ENCODE data around the gene MBP. TPM values are rescaled to one million over a fixed set of nuclear protein-coding genes. Genes with fewer than 3 reads are reported as not detected.

MBP gene
- total RNA-seq, 1 experiment from 2014 or later: 47.4 TPM

- no peak overlapping the region for H3K4me3 ChIP-seq (ENCODE audit: low read length)
- peaks cover 46% of the 10 kb centered on the region for H3K4me1 ChIP-seq (ENCODE audit: insufficient read depth, low read length)
- H3K9me3 ChIP-seq (ENCODE audit: low read length): peaks cover 11% of the 10 kb centered on the region
- H3K36me3 ChIP-seq (ENCODE audit: low read depth, low read length): peaks cover 36% of the 10 kb centered on the region
- H3F3A ChIP-seq (ENCODE audit: low read length, unreplicated experiment): peaks cover 10% of the 10 kb centered on the region
- ChIA-PET POLR2A (ENCODE audit: unreplicated experiment) (no interaction called here), CTCF (no interaction called here)
- TF ChIP-seq EZH2 (IDR thresholded peaks at IDR 0.05; ENCODE audit: low read length, unreplicated experiment) (no peak), CTCF (conservative IDR thresholded peaks at IDR 0.05; ENCODE audit: low read depth, low read length) (peak; percentile 36)
- H3K27me3 ChIP-seq (ENCODE audit: low read length): no peaks in the 10 kb centered on the region
- peak overlapping the region; percentile 99 for H3K27ac ChIP-seq (ENCODE audit: low read length)
- H2AFZ ChIP-seq (ENCODE audit: low read length): no peak overlapping the region
- intact Hi-C loops (cut with micrococcal nuclease): no loop called here
- DNase-seq (no peak), ATAC-seq (no peak)
- H3K4me2 ChIP-seq (ENCODE audit: low read length): no peak overlapping the region
- H4K20me1 ChIP-seq (ENCODE audit: low read length): no peaks in the 10 kb centered on the region
- no peaks in the 10 kb centered on the region for H3K9me2 ChIP-seq (replicated peaks; ENCODE audit: low read length)
- peaks cover 25% of the 10 kb centered on the region for H3K79me2 ChIP-seq (ENCODE audit: low read length)
- H3K9ac ChIP-seq (ENCODE audit: low read length): peak overlapping the region; percentile 92
- no TSS peak for BruUV-seq (replicated peaks)
Measured at GRCh38 chr18:77061946-77062517, 70.6 kb downstream of the MBP start.

- Histone ChIP-seq H3K79me2 (ENCODE audit: low read length) (peaks cover 25% of the 10 kb centered on the region), H3K9me2 (replicated peaks; ENCODE audit: low read length) (no peaks in the 10 kb centered on the region), H3K9ac (ENCODE audit: low read length) (peak overlapping the region; percentile 92), H3K4me2 (ENCODE audit: low read length) (no peak overlapping the region), H3K27me3 (ENCODE audit: low read length) (no peaks in the 10 kb centered on the region), H3F3A (ENCODE audit: low read length, unreplicated experiment) (peaks cover 10% of the 10 kb centered on the region), H3K27ac (ENCODE audit: low read length) (peak overlapping the region; percentile 99), H3K36me3 (ENCODE audit: low read depth, low read length) (peaks cover 36% of the 10 kb centered on the region), H2AFZ (ENCODE audit: low read length) (no peak overlapping the region), H3K9me3 (ENCODE audit: low read length) (peaks cover 11% of the 10 kb centered on the region), H3K4me3 (ENCODE audit: low read length) (no peak overlapping the region), H3K4me1 (ENCODE audit: insufficient read depth, low read length) (peaks cover 44% of the 10 kb centered on the region), H4K20me1 (ENCODE audit: low read length) (no peaks in the 10 kb centered on the region)
- TF ChIP-seq CTCF (conservative IDR thresholded peaks at IDR 0.05; ENCODE audit: low read depth, low read length): no peak
- TF ChIP-seq EZH2phosphoT487 (IDR thresholded peaks at IDR 0.05; ENCODE audit: borderline replicate concordance, low read length): no peak
- TF ChIP-seq EZH2 (IDR thresholded peaks at IDR 0.05; ENCODE audit: low read length, unreplicated experiment): no peak
- CTCF ChIA-PET: no interaction called here
- BruUV-seq (replicated peaks): no TSS peak
- ATAC-seq (no peak), DNase-seq (no peak)
- POLR2A ChIA-PET (ENCODE audit: unreplicated experiment): no interaction called here
- intact Hi-C loops (cut with micrococcal nuclease): no loop called here
Measured at GRCh38 chr18:77061281-77061945, 71.2 kb downstream of the MBP start.

- intact Hi-C loops (cut with micrococcal nuclease): no loop called here
- Histone ChIP-seq H3K4me1 (ENCODE audit: insufficient read depth, low read length) (peaks cover 44% of the 10 kb centered on the region), H2AFZ (ENCODE audit: low read length) (no peak overlapping the region), H3K79me2 (ENCODE audit: low read length) (peaks cover 26% of the 10 kb centered on the region), H3K9me2 (replicated peaks; ENCODE audit: low read length) (no peaks in the 10 kb centered on the region), H3K36me3 (ENCODE audit: low read depth, low read length) (peaks cover 36% of the 10 kb centered on the region), H3K4me3 (ENCODE audit: low read length) (no peak overlapping the region), H3K27me3 (ENCODE audit: low read length) (no peaks in the 10 kb centered on the region), H3K9ac (ENCODE audit: low read length) (no peak overlapping the region), H3F3A (ENCODE audit: low read length, unreplicated experiment) (peaks cover 11% of the 10 kb centered on the region), H3K4me2 (ENCODE audit: low read length) (no peak overlapping the region), H3K27ac (ENCODE audit: low read length) (peak overlapping the region; percentile 11; the same call in 1 of the 2 replicates), H4K20me1 (ENCODE audit: low read length) (no peaks in the 10 kb centered on the region), H3K9me3 (ENCODE audit: low read length) (peaks cover 11% of the 10 kb centered on the region)
- CTCF ChIA-PET: no interaction called here
- ATAC-seq (no peak), DNase-seq (no peak)
- BruUV-seq (replicated peaks): no TSS peak
- POLR2A ChIA-PET (ENCODE audit: unreplicated experiment): no interaction called here
- no peak for TF ChIP-seq EZH2phosphoT487 (IDR thresholded peaks at IDR 0.05; ENCODE audit: borderline replicate concordance, low read length)
- TF ChIP-seq CTCF (conservative IDR thresholded peaks at IDR 0.05; ENCODE audit: low read depth, low read length): no peak
- no peak for TF ChIP-seq EZH2 (IDR thresholded peaks at IDR 0.05; ENCODE audit: low read length, unreplicated experiment)
Measured at GRCh38 chr18:77060151-77060550, 72.4 kb downstream of the MBP start.

Measured in PC-3 (cell line).